ENCODE results near the gene CHI3L1. TPM values are rescaled to one million over a fixed set of nuclear protein-coding genes. Genes with fewer than 3 reads are reported as not detected.

The CHI3L1 gene
- total RNA-seq, 1 donor from 2014 or later: not detected

DNA sequence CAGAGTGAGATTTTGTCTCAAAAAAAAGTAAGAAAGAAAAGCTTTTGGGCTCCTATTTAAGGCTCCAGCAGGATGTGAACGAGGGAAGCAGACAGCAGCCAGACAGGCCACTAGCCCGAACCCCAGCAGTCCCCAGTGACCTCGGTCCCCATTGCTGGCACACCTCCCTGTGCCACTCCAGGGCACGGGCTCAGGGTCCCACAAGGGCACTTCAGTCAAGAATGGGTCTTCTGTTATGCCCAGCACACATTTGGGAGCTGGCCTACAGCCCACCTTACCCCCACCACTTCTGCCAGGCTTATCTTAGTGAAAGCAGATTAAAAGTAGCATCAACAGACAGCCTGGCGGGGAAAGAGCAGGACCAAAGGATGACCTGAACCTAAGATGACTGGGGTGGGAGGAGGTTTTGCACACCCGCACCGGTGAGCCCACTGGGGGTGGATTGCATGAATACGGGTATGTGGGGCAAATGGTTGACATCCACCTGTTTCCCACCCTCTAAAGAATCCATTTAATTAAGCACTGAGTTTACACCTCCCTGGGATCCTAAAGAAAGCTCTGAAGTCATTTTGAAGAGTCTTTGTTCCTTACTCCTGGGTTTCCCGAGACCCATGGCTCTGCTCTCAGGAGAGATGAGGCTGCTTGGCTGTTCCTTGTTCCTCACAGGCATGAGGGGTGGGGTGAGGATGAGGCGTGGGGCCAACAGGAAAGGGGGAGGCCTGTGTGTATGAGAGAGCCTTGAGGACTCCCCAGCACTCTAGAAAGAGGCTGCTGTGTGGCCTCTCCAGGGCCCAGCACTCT, 4.7 kb downstream of the CHI3L1 start:
- DNase-seq (ENCODE audit: low read depth in 2 of 2): no peak

DNA sequence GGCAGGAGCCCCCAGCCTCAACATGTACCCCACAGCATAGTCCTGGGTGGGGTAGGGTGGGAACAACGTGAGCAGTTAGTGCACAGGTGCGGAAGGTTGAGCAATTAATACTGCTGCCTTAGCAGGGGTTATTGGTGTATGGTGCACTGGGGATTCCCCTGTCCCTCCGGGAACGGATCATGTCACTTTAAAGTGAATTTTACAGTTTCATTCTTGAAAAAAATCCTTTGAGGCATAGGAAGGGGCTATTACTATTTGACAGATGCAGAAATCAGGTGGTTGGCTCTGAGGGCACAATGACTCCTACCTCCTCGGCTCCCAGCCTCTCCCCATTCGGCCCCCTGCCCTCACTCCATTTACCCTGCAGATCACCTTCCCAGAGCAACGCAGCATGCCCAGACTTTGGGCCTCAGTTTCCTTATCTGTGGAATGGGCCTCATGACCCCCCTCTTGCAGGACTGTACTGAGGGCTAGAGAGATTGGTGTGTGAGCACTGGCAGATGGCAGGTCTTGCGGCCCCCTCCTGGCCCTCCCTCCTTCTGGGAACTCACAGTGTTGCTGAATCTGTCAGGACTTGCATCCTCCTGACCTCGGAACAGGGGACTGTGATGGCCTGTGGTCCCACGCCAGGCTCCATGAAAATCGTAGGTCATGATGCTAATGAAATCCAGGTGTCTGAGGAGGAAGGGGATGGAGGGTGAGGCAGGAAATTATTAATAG, 5.7 kb downstream of the CHI3L1 start:
- no peak for DNase-seq (ENCODE audit: low read depth in 2 of 2)

DNA sequence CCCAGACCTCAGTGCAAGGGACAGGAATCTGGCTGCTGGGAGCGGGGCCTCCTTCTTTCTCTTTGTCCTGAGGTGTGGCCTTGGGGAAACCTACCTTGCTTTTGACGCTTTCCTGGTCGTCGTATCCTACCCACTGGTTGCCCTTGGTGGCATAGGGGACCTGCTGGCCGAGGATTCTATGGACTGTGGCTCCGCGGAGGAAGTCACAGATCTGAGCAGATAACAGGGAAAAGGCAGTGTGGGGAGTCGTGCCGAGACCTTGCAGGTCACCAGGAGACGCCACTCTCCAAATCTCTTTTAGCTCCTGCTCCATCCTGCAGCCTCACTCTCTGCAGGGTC, 6.9 kb downstream of the CHI3L1 start:
- no peak for DNase-seq (ENCODE audit: low read depth in 2 of 2)

DNA sequence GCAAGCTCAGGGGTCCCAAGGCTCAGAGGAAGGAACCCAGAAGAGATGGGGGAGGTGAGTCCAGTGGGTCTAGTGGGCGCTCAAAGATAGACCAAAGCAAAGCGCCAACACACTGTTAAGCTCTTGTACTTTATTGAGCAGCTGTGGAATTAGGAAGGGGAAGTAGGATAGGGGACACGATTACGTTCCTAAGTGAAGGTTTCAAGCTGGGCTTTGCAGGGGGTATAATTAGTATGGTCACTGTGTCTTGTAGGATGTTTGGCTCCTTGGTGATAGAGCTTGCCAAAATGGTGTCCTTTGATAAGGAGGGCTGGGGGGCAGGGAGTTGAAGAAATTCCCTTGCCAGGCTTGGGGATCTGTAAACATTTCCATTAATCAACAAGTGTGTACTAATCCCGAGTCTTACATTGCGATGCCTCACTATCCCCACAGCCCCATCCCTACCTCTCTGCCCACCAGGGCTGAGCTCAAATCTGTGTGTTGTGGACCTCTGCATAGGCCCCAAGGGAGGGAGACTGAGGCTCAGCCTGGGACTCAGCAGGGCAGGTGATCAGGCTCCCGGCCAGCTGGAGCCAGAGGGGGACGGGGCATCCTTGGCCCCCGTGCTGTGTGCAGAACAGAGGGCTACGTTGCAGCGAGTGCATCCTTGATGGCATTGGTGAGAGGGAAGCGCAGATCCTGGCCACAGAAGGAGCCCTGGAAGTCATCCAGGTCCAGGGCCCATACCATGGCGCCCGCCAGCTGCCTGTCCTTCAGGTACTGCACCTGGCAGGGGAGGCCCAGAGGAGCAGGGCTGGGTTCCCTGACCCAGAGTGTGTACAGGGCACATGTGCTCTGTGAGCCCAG, 7.5 kb downstream of the CHI3L1 start:
- no peak for DNase-seq (ENCODE audit: low read depth in 2 of 2)

DNA sequence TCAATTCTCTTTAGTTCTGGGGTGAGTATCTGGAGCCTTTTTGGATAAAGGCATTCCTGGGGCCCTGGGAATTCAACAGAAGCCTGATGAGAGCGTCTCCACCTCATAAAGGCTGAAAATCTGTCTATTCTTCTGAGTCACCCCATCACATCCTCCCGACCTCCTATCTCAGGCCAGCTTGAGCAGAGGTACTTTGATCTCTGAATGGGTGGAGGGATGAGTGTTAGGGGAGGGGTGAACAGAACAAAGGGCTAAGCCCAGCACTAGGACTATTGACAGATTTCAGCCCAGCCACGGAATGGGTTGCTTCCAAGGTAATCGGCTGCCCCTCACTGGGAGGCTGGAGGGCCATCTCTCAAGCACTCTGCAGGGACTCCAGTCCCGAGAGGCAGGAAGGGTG, 8.4 kb downstream of the CHI3L1 start:
- DNase-seq (ENCODE audit: low read depth in 2 of 2): peak in 1 of 2 donors; percentile 11

DNA sequence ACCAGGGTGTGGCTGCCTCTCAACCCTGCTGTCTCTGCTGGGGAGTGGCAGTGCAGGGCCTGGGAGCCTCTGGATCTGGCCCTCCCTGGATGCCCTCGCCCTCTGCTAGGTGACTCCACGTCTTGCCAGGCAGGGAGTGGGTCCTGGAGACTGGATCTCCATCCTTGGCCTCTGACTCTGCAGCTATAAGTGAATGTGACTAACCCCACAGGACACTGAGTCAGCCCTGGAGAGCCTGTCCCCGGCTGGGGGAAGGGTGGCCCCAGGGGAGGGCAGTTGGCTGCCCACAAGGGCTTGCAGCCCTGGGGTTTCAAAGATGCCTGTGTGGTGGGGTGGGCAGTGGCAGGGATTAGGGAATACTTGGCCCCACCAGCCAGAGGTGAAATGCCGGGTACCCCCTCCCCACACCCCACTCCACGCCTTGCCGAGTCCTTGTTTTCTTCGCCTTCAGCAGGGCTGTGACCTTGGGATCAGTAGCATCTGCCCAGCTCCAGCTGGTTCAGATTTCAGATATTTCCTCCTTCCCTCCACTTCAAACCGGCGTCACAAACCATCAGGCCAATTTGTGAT, 8.9 kb downstream of the CHI3L1 start:
- DNase-seq (ENCODE audit: low read depth in 2 of 2): peak in 1 of 2 donors; percentile 46

DNA sequence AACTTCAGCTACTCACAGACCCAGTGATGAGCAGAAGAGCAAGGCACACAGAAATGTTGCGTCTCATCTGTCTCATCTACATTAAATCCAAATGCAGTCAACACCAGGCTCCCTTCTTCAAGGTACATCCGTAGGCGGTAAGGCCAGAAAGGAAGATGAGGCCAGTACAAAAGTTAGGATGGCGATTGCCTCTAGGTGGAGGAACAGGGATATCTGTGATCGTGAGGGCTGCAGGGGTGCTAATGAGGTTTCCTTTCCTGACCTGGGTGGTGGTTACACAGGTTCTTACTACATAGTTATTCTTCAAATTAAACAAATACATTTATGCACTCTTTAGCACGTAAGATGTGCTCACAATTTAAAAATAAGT, 9.5 kb downstream of the CHI3L1 start:
- no peak for DNase-seq (ENCODE audit: low read depth in 2 of 2)

DNA sequence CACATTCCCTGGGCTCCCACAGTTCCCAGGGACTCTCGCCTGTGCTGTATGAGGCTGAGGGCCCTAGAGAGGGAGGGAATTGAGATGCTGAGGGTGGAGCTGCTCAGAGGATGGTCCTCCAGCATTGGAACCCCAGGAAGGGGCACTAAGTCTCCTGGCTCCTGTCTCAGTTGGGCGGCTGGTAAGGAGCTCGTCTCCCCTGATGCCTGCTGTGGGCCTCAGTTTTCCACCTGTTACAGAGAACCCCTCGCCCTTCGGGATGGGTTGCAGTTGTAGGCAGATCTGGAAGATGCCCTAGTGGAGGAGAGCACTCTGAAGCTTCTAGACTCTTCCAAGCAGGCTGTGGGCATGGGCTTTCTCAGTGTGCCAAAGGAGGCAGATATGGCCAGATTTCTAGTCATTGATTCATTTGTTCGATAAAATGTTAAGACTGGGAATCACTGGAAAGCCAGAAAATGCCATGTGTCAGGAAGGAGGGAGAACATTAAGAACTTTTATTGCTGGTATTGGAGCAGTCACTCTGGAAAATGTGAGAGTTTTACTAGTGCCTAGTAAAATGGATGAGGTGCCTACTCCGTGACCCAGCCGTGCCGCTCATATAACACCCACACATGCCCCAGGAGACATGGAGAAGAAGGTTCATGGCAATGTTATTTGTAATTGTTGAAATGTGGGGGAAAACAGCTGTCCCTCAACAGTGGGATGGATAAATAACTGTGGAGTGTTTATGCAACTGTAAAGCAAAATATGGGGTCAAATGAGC, 10.1 kb downstream of the CHI3L1 start:
- DNase-seq (ENCODE audit: low read depth in 2 of 2): no peak

DNA sequence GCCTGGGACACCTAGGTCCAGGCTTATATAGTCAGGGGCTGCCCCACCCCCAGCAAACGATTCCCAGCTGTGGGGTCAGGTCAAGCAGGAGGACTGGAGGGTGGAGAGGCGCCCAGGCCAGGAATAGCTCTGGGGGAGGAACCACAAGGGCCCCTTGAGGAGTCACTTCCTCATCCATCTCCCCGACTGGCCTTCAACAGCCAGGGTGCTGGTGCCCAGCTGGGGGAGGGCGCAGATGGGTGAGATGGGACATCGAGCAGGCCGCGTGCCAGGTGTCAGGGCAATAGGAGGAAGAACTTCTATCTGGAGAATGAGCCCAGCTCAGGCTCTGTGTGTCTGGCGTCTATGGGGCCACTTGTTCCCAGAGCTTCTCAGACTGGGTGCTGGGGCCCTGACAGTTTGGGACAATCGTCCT, 10.7 kb downstream of the CHI3L1 start:
- no peak for DNase-seq (ENCODE audit: low read depth in 2 of 2)

DNA sequence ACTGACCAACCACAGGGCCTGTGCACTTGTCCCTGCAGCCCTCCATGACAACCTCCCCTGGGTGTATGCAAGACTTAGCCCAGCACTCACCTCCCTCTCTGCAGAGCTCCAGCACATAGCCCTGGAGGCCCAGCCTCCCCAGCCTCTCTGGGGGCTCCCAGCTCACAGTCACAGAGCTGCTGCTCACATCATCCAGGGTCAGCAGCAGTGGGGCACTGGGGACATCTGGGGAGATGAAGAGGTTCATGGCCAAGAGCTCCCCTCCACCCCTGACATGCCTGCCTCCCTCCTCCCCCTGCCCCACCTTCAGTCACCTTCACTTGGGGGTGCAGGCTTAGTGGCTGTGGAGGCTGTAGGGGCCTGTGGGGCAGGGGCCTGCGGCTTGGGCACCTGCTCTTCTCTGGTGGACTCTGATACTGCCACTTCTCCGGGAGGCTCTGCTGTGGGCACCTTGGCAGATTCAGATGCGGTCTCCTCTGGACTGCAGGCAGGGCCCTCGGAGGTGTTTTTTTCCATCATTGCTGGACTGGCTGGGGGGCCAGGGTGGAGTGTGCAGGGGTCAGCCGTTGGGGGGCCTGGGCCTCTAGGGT, 11.2 kb downstream of the CHI3L1 start, which contains the start of gene MYBPH:
MYBPH (minus strand) TSS at position 590 of the 590 bp plus-strand sequence; CDS start at position 519, 71 bp downstream.
- no peak for DNase-seq (ENCODE audit: low read depth in 2 of 2)

DNA sequence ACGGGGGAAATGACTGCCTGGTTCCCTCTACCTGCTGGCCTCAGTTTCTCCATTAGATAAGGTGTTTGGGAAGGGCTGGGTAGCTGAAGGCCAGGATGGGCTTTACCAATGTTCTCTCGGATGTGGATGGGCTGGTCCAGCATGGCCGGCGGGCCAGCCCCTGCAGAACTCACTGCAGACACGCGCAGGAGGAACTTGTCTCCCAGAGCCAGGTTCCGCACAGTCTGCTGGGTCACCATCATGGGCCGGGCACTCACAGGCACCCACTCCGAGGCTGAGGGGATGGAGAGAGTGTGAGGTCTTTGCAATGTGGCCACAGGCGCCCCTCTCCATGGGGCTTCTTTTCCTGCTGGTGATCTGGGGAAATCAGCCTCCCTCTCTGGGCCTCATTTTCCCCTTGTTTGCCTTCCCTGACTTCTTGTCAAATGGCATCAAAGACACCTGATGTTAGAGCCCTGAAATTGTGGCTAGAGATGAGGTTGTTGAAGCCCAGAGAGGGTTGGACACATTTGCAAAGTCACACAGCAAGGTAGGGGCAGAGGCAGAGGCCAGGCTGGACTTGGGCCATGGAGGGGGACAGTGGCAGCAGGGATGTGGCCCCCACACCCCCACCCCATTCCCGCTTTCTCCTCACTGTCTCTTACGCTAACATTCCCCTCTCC, 12.0 kb downstream of the CHI3L1 start:
- DNase-seq (ENCODE audit: low read depth in 2 of 2): no peak

DNA sequence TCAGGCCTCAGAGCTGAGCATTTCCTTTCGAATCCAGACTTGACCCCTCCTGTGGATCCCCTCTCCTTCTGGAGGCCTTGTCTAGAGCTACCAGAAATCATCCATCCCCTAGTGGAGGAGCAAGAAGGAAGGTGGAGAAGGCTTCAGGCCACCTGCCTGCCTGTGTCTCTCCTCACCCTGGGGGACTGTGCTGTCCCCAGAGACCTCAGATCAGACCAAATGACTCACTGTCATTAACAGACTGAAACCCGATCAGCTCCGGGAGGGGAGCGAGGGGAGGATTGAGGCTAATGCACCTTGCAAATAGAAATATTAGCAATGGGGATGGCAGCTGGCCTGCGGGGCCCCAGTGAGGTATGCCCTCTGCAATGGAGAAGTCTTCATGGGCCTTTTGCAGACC, 12.9 kb downstream of the CHI3L1 start:
- no peak for DNase-seq (ENCODE audit: low read depth in 2 of 2)

DNA sequence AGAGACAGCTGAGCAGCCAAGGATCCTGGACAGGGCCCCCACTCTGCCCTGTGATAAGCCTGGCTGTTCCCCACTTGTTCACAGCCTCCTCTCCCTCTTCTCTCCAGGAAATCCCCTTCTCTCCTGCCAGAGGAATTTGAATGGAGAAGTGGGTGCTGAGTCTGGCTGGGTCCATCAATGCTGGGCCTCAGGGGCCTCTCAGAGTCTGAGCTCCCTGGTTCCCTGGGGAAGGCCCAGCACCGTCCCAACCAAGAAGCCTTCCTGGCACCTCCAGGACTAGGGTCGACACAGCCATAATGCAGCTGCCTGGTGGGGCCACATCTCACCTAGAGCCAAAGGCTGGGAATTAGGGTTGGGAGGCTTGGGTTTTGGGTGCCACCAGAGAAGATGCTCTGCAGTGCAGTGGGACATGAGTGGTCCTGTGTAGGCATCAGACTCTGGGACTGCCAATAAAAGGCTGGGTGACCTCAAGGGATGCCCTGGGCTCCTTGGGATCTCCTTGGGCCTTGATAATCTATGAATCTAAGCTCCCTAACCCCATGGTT, 13.4 kb downstream of the CHI3L1 start:
- no peak for DNase-seq (ENCODE audit: low read depth in 2 of 2)

DNA sequence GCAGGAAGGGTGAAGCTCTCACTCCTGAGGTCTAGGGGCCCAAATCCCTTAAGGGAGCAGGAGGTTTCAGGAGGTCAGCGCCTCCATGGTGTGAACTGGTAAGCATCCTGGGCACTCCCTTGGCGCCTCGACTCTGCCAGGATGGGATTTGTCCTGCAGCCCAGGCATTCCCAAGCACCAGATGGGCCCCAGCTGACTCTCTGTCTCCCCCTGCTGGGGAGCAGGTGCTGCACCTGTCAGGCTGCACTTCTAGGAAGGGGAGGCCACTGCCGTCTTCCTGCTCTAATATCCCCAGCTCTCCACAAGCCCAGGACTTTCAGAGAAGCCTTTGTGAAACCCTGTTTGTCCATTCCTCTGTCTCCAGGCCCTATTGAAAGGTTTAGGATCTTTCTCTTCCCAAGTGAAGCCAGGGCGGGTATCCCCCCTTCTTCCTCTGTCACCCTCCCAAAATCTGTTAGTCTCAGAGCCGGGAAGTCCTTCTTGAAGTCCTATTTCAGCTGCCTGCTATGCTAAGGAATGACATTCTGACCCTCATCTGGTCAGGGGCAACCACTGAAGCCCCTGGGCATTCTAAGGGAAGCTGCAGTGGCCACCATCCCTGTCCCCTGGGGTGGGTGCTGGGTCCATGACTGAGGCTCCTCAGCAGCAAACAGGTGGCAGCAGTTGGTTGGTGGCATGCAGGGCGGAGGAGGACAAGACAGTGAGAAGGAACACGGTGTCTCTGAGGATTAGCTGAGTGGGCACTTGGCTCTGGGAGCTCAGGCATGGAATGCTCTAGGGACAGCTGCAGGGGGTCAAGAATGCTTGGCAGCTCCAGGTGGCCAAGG, 14.1 kb downstream of the CHI3L1 start:
- DNase-seq (ENCODE audit: low read depth in 2 of 2): peak; percentile 57 to 74

DNA sequence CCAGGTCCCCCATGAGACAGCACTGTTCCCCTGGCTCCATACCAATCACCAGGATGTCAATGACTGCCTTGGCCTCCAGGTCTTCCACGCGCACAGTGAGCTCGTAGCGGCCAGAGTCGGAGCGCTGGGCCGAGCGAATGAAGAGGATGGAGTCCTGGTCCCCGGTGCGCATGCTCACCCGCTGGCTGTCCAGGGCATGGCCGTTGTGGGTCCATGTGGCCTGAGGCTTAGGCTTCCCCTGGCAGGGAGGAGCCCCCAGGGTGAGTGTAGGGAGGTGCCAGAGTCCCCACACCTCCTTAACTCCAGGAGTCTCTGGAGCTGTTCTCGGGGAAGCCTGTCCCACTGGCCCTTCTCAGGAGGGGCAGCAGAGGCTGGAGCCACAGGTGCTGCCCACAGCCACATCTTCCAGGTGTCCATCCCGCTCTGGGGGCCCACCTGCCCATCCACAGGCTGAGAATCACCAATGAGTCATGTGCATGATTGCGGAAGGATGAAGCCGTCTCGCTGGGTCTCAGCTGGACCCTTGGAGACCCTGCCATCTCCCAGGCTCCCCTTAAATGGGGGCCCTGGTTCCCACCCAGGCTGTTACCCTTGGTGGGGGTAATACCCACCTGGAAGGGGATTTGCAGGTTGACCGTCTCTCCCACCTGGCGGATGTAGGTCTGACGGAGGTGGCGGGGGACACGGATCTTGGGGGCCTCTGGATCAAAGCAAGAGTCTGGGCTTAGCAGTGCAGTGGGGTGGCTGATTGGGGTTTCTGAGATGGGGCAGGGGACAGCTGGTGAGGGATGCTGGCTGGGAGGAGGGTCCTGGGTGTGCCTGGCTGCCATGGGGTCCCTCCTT, 14.9 kb downstream of the CHI3L1 start:
- no peak for DNase-seq (ENCODE audit: low read depth in 2 of 2)

DNA sequence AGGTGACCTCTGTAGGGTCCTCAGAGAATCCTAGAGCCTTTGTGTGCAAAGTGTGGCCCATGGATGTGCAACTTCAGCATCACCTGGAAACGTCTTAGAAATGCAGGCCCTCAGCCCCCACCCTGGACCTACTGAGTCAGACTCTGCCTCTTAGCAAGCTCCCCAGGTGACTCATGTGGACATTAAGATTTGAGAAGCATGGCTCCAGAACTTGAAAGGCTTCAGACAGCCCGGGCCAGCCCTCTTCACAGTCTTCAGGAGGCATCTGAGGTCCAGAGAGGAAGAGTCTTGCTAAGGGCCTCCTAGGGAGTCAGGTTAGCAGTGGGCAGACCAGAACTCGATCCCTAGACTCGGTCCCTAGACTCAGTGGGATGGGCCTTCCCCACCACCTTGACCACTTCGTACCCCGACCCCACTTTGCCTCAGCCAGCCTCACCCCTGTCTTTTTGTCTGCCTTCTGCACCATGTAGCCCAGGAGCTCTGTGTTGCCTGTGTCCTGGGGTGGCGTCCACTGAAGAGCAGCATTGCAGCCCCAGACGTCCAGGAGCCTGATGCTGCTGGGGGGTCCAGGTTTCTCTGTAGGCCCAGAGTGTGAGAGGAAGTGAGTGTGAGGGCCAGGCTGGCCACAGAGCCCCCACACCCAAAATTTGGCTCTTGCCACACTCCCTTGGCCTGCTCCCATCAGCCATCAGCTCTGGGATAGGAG, 15.7 kb downstream of the CHI3L1 start:
- no peak for DNase-seq (ENCODE audit: low read depth in 2 of 2)

DNA sequence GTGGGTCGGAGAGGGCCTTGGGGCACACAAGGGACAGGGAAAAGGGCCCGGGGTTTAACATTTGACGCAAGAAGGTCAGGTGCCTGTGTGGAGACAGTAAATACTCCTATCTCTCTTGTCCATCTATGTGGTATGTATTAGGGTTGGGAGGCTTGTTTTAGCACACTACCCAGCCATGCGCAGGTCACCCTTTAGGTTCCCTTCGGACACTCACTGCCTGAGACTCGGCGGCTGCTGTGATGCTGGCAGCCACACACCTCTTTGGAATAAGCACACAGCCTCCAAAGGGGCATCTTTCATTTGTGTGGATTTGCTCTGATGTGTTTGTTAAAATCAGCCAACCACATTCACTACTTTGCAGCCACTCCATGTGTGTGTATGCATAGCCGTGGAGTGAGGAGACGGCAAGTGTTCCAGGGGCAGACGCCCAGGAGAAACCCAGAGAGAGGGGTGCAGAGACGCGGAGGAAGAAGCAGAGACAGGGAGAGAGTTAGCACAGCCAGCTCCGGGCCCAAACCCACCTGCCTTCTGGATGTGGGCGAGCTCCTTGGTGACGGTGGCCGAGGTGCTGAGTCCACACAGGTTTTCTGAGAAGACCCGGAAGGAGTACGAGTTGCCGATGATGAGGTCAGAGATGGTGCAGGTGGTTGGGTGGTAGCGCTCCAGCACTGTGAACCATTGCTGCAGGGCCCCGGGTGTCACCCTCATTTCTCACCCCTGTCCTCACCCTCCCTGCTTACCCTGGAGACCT, 16.6 kb downstream of the CHI3L1 start:
- no peak for DNase-seq (ENCODE audit: low read depth in 2 of 2)
